Limb (tissue), 2 donors: ENCODE results near the gene NME7.

Source experiments
- DNase-seq, 2 donors: peaks; one replicate each; pipeline ENCODE4 v3.0.0-alpha.2; 2016; ENCODE audit errors: extremely low spot score in 2 of 2

Gene NME7

DNA sequence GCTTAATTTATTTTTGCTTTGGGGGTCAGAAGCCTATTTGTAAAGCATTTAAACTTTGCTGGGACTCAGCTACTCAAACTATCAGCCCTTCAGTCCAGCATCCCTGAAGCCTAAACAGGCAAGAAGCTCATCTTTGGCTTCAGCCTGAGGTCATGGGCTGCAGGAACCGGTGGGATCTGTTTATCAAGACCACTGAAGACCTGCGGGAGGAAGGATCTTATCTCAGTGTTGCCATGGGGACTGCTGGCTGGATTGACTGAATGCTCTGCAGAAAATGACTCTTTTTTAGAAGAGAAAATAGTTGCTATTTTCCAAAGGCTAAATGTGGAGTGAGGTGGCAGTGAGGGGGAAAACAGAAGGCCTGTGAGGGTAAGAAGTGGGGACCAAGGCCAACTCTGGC lies 281.7 kb downstream of the NME7 start:
- DNase-seq = no peak
